Measurements from ENCODE around the gene PIGK.

- TF ChIP-seq, protein P1, sequence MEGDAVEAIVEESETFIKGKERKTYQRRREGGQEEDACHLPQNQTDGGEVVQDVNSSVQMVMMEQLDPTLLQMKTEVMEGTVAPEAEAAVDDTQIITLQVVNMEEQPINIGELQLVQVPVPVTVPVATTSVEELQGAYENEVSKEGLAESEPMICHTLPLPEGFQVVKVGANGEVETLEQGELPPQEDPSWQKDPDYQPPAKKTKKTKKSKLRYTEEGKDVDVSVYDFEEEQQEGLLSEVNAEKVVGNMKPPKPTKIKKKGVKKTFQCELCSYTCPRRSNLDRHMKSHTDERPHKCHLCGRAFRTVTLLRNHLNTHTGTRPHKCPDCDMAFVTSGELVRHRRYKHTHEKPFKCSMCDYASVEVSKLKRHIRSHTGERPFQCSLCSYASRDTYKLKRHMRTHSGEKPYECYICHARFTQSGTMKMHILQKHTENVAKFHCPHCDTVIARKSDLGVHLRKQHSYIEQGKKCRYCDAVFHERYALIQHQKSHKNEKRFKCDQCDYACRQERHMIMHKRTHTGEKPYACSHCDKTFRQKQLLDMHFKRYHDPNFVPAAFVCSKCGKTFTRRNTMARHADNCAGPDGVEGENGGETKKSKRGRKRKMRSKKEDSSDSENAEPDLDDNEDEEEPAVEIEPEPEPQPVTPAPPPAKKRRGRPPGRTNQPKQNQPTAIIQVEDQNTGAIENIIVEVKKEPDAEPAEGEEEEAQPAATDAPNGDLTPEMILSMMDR (IDR thresholded peaks at IDR 0.05; ENCODE audit: low read length) = no peak
- no peak for TF ChIP-seq EZH2 (optimal IDR thresholded peaks at IDR 0.05; ENCODE audit: low read depth, low read length)
Measured at GRCh38 chr1:77039739-77040138, 179.5 kb downstream of the PIGK start.
